Measurements from ENCODE around the gene AHCY.

- TF ChIP-seq POLR2A (IDR thresholded peaks at IDR 0.05; ENCODE audit: low read depth, low read length) (no peak), TAF1 (IDR thresholded peaks at IDR 0.05; ENCODE audit: low read depth, low read length) (no peak), POLR2AphosphoS5 (IDR thresholded peaks at IDR 0.05; ENCODE audit: low read depth, low read length) (no peak), SPI1 (IDR thresholded peaks at IDR 0.05; ENCODE audit: low read depth, low read length) (no peak), POU2F2 (IDR thresholded peaks at IDR 0.05; ENCODE audit: low read depth, low read length) (no peak), PAX5 (IDR thresholded peaks at IDR 0.05; ENCODE audit: insufficient read depth, low read length, severe bottlenecking) (no peak)
Observed at GRCh38 chr20:34324541-34324940, 21.4 kb upstream of the AHCY start.
